ENCODE results near the gene ESYT2. TPM values are rescaled to one million over a fixed set of nuclear protein-coding genes. Genes with fewer than 3 reads are reported as not detected.

ESYT2 gene
- total RNA-seq, 1 experiment from 2014 or later: 68.2 TPM

DNA sequence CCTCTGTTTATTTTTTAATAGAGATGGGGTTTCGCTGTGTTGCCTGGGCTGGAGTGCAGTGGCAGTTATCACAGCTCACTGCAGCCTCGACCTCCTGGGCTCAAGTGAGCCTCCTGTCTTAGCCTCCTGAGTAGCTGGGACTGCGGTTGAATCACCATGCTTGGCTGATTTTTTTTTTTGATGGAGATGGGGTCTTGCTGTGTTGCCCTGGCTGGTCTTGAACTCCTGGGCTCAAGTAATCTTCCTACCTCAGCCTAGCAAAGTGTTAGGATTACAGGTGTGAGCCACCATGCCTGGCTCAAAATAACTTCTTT, 35.2 kb upstream of the ESYT2 start:
- H3K4me2 ChIP-seq (ENCODE audit: low read length): peak overlapping the region; percentile 72
- peaks cover 4% of the 10 kb centered on the region for H3K79me2 ChIP-seq (ENCODE audit: insufficient read depth, low read length)
- no peaks in the 10 kb centered on the region for H3K36me3 ChIP-seq (ENCODE audit: control insufficient read depth in 1 of 2, insufficient read depth in 2 of 2, low read length in 2 of 2)
- POLR2A ChIA-PET: interaction anchor here (0.9 to 1.3 kb wide), 2 partner anchors 34 to 112 kb away, joined by 3 read pairs; no protein-coding TSS in a partner anchor
- no peak for DNase-seq (ENCODE audit: low read depth, low spot score)
- ATAC-seq: no peak
- H3K4me1 ChIP-seq (ENCODE audit: control insufficient read depth in 1 of 2, insufficient read depth in 2 of 2, low read length in 2 of 2): peaks cover 3 to 30% of the 10 kb centered on the region in 2 experiments; a peak in 3 of 4 replicates
- H2AFZ ChIP-seq (ENCODE audit: low read depth, low read length, poor library complexity, severe bottlenecking): no peak overlapping the region
- no peaks in the 10 kb centered on the region for H3K9me2 ChIP-seq (ENCODE audit: insufficient read depth)
- peak overlapping the region; percentile 51 to 61; a peak in 3 of 4 replicates for H3K4me3 ChIP-seq (replicated peaks in 1 of 2; ENCODE audit: low read depth in 1 of 2, low read length in 2 of 2)
- no peaks in the 10 kb centered on the region for H3K27me3 ChIP-seq (ENCODE audit: insufficient read depth, low read length)
- H3K27ac ChIP-seq (ENCODE audit: low read depth, low read length): peak overlapping the region; percentile 27; the same call in 1 of the 2 replicates
- TF ChIP-seq CEBPB (IDR thresholded peaks at IDR 0.05; ENCODE audit: low read depth): no peak
- no peak for TF ChIP-seq SRF (IDR thresholded peaks at IDR 0.05; ENCODE audit: low read depth)
- TF ChIP-seq POLR2A (IDR thresholded peaks at IDR 0.05; ENCODE audit: borderline replicate concordance, extremely low read depth, insufficient read depth, insufficient read length): no peak
- TF ChIP-seq SIN3A (IDR thresholded peaks at IDR 0.05; ENCODE audit: low read depth): no peak
- no peak for TF ChIP-seq TCF7L2 (IDR thresholded peaks at IDR 0.05; ENCODE audit: borderline replicate concordance, extremely low read depth, insufficient read depth, insufficient read length)
- no peak for TF ChIP-seq ZFX (IDR thresholded peaks at IDR 0.05)
- TF ChIP-seq EGR1 (IDR thresholded peaks at IDR 0.05; ENCODE audit: low read depth): no peak
- TF ChIP-seq YY1 (IDR thresholded peaks at IDR 0.05; ENCODE audit: extremely low read depth, insufficient replicate concordance, low read depth, low read length): no peak
- no peak for TF ChIP-seq ZNF274 (IDR thresholded peaks at IDR 0.05; ENCODE audit: low read depth, low read length)
- TF ChIP-seq SP1 (IDR thresholded peaks at IDR 0.05; ENCODE audit: low read depth): no peak
- TF ChIP-seq, protein P1, sequence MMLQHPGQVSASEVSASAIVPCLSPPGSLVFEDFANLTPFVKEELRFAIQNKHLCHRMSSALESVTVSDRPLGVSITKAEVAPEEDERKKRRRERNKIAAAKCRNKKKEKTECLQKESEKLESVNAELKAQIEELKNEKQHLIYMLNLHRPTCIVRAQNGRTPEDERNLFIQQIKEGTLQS (IDR thresholded peaks at IDR 0.05): no peak
- intact Hi-C loops (cut with micrococcal nuclease): no loop called here
- no TSS peak for BruUV-seq (replicated peaks)
- H4K20me1 ChIP-seq (ENCODE audit: insufficient read depth): no peaks in the 10 kb centered on the region
- peak overlapping the region; percentile 64 for H3K9ac ChIP-seq (ENCODE audit: low read length)
- RAD21 ChIA-PET (ENCODE audit: low non-redundant PET in 1 of 2, low total read pairs in 2 of 2, uncharacterized antibody in 2 of 2, unreplicated experiment in 2 of 2): no interaction called here
- CTCF ChIA-PET: no interaction called here
- no peaks in the 10 kb centered on the region for H3K9me3 ChIP-seq (ENCODE audit: control insufficient read depth in 1 of 2, insufficient read depth in 1 of 2, low read depth in 1 of 2, low read length in 2 of 2)

Measured in HCT116 (cell line).